Erythroblast (primary cell): Measurements from ENCODE around the gene MYO1E.

Source experiments
- GATA1 ChIP-seq: IDR thresholded peaks from 2 replicates; pipeline ENCODE4 v1.6.1; 2011; ENCODE audit warnings: low read depth, mild to moderate bottlenecking, control low read depth, low read length, moderate library complexity
- POLR2A ChIP-seq: IDR thresholded peaks from 2 replicates; pipeline ENCODE4 v1.6.1; 2011; ENCODE audit warnings: mild to moderate bottlenecking, low read length

DNA sequence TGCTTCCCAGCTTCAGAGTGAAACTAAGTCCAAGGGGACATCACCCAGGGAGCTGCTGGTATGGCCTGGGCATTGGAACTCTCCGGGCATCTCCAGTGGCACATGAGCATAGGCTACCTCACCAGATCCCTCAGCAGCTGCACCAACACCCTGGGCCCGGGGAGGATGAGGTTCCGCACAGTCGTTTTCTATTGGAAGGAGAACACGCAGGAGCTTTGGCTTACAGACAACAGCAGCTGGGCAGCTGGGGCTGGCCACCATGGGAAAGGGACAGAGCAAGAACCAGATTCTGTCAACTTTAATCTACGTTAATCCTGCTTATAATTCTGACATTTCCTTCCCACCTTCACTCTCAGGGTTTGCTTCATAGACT is 65.5 kb downstream of the MYO1E start:
- TF ChIP-seq POLR2A = no peak
- no peak for TF ChIP-seq GATA1
